ENCODE results near the gene HNRNPK. TPM values are rescaled to one million over a fixed set of nuclear protein-coding genes. Genes with fewer than 3 reads are reported as not detected.

HNRNPK gene
- total and polyA plus RNA-seq, 4 donors: 137 to 403 (median 231) TPM

DNA sequence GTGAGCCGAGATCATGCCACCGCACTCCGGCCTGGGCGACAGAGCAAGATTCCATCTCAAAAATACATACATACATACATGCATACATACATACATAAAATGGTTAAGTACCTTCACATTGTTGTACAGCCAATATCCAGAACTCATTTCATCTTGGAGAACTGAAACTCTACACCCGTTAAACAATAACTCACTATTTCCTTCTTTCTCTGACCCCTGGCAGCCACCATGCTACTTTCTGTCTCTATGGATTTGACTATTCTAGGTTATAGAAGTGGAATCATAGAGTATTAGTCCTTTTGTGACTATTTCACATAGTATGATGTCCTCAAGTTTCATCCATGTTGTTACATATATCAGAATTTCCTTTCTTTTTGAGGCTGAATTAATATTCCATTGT lies 49.1 kb downstream of the HNRNPK start:
- Histone ChIP-seq H3K27ac (ENCODE audit: low read depth in 1 of 2, low read length in 2 of 2) (no peak overlapping the region), H3K9ac (ENCODE audit: low read depth in 1 of 2, low read length in 2 of 2) (no peak overlapping the region), H3K36me3 (ENCODE audit: control insufficient read depth in 4 of 4, insufficient read depth in 3 of 4, low read depth in 1 of 4, low read length in 3 of 4) (no peaks in the 10 kb centered on the region), H3K4me1 (ENCODE audit: control insufficient read depth in 4 of 4, insufficient read depth in 4 of 4, low read length in 3 of 4) (peaks cover 4 to 9% (median 6%) of the 10 kb centered on the region in 4 donors), H3K27me3 (ENCODE audit: control insufficient read depth in 4 of 4, insufficient read depth in 4 of 4, low read length in 3 of 4) (no peaks in the 10 kb centered on the region), H3K9me3 (ENCODE audit: control insufficient read depth in 4 of 4, low read length in 3 of 4) (no peaks in the 10 kb centered on the region), H3K4me3 (ENCODE audit: low read depth in 1 of 3, low read length in 3 of 3) (no peak overlapping the region)
- TF ChIP-seq YY1 (IDR thresholded peaks at IDR 0.05) (no peak), SP1 (IDR thresholded peaks at IDR 0.05) (no peak), RAD21 (IDR thresholded peaks at IDR 0.05) (no peak), HNF4G (IDR thresholded peaks at IDR 0.05) (no peak), TAF1 (conservative IDR thresholded peaks at IDR 0.05) (no peak), FOXA2 (IDR thresholded peaks at IDR 0.05) (no peak), FOXA1 (IDR thresholded peaks at IDR 0.05) (no peak), GABPA (IDR thresholded peaks at IDR 0.05 in 1 of 2, conservative IDR thresholded peaks at IDR 0.05 in 1 of 2) (no peak), CTCF (IDR thresholded peaks at IDR 0.05; ENCODE audit: low read depth, low read length, missing input control) (no peak), JUND (IDR thresholded peaks at IDR 0.05) (no peak), HNF4A (conservative IDR thresholded peaks at IDR 0.05) (no peak)
- TF ChIP-seq, protein P1, sequence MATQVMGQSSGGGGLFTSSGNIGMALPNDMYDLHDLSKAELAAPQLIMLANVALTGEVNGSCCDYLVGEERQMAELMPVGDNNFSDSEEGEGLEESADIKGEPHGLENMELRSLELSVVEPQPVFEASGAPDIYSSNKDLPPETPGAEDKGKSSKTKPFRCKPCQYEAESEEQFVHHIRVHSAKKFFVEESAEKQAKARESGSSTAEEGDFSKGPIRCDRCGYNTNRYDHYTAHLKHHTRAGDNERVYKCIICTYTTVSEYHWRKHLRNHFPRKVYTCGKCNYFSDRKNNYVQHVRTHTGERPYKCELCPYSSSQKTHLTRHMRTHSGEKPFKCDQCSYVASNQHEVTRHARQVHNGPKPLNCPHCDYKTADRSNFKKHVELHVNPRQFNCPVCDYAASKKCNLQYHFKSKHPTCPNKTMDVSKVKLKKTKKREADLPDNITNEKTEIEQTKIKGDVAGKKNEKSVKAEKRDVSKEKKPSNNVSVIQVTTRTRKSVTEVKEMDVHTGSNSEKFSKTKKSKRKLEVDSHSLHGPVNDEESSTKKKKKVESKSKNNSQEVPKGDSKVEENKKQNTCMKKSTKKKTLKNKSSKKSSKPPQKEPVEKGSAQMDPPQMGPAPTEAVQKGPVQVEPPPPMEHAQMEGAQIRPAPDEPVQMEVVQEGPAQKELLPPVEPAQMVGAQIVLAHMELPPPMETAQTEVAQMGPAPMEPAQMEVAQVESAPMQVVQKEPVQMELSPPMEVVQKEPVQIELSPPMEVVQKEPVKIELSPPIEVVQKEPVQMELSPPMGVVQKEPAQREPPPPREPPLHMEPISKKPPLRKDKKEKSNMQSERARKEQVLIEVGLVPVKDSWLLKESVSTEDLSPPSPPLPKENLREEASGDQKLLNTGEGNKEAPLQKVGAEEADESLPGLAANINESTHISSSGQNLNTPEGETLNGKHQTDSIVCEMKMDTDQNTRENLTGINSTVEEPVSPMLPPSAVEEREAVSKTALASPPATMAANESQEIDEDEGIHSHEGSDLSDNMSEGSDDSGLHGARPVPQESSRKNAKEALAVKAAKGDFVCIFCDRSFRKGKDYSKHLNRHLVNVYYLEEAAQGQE (IDR thresholded peaks at IDR 0.05): no peak
- 92% methylated on average over 5 of the region's 5 CpGs for WGBS
- no peak for DNase-seq (ENCODE audit: low spot score)

DNA sequence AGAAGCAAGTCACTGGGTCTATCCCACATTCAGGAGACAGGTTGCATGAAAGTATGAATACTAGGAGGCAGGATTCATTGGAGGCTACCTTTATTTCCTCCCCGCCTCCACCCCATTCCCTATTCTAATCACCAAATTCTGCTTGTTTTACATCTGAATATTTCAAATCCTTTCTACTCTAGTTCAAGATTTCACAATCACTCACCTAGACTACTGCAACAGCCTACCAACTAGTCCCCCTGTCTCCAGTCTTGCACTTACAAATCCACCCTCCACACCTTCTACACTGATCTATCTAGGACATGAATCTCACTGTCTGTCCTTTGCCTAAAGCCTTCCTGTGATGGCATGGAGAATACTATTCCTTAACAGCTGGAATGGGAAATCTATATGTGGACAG lies 52.4 kb downstream of the HNRNPK start:
- WGBS: 98% methylated on average over 1 of the region's 1 CpG
- no peak for DNase-seq (ENCODE audit: low spot score)
- TF ChIP-seq EGR1 (IDR thresholded peaks at IDR 0.05; ENCODE audit: low read depth in 2 of 2): no peak
- no peak for TF ChIP-seq TAF1 (conservative IDR thresholded peaks at IDR 0.05)
- TF ChIP-seq, protein P2, sequence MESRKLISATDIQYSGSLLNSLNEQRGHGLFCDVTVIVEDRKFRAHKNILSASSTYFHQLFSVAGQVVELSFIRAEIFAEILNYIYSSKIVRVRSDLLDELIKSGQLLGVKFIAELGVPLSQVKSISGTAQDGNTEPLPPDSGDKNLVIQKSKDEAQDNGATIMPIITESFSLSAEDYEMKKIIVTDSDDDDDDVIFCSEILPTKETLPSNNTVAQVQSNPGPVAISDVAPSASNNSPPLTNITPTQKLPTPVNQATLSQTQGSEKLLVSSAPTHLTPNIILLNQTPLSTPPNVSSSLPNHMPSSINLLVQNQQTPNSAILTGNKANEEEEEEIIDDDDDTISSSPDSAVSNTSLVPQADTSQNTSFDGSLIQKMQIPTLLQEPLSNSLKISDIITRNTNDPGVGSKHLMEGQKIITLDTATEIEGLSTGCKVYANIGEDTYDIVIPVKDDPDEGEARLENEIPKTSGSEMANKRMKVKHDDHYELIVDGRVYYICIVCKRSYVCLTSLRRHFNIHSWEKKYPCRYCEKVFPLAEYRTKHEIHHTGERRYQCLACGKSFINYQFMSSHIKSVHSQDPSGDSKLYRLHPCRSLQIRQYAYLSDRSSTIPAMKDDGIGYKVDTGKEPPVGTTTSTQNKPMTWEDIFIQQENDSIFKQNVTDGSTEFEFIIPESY (IDR thresholded peaks at IDR 0.05): no peak
- TF ChIP-seq HNF4A (conservative IDR thresholded peaks at IDR 0.05): no peak
- TF ChIP-seq SP1 (IDR thresholded peaks at IDR 0.05): no peak
- TF ChIP-seq, protein P3, sequence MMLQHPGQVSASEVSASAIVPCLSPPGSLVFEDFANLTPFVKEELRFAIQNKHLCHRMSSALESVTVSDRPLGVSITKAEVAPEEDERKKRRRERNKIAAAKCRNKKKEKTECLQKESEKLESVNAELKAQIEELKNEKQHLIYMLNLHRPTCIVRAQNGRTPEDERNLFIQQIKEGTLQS (IDR thresholded peaks at IDR 0.05): no peak
- no peaks in the 10 kb centered on the region for H3K36me3 ChIP-seq (ENCODE audit: control insufficient read depth in 4 of 4, insufficient read depth in 3 of 4, low read depth in 1 of 4, low read length in 3 of 4)
- H3K9me3 ChIP-seq (ENCODE audit: control insufficient read depth in 4 of 4, low read length in 3 of 4): no peaks in the 10 kb centered on the region
- H3K27ac ChIP-seq (ENCODE audit: low read depth in 1 of 2, low read length in 2 of 2): no peak overlapping the region
- no peak overlapping the region for H3K9ac ChIP-seq (ENCODE audit: low read depth in 1 of 2, low read length in 2 of 2)
- H3K27me3 ChIP-seq (ENCODE audit: control insufficient read depth in 4 of 4, insufficient read depth in 4 of 4, low read length in 3 of 4): no peaks in the 10 kb centered on the region
- H3K4me1 ChIP-seq (ENCODE audit: control insufficient read depth in 4 of 4, insufficient read depth in 4 of 4, low read length in 3 of 4): no peaks in the 10 kb centered on the region
- no peak overlapping the region for H3K4me3 ChIP-seq (ENCODE audit: low read depth in 1 of 3, low read length in 3 of 3)

Data from liver (tissue), 9 donors.